Activated gamma-delta T cell (primary cell): ENCODE data around the gene TCP11L1.

Experiments
- DNase-seq: peaks from one replicate; lab custom pipeline; 2025; lab: John Stamatoyannopoulos, UW
- total RNA-seq, 2 donors: gene quantifications; one replicate each; lab custom pipeline; 2026; lab: John Stamatoyannopoulos, UW

Gene TCP11L1
- total RNA-seq = 24.7 to 25.0 reads per million in 2 donors

DNA sequence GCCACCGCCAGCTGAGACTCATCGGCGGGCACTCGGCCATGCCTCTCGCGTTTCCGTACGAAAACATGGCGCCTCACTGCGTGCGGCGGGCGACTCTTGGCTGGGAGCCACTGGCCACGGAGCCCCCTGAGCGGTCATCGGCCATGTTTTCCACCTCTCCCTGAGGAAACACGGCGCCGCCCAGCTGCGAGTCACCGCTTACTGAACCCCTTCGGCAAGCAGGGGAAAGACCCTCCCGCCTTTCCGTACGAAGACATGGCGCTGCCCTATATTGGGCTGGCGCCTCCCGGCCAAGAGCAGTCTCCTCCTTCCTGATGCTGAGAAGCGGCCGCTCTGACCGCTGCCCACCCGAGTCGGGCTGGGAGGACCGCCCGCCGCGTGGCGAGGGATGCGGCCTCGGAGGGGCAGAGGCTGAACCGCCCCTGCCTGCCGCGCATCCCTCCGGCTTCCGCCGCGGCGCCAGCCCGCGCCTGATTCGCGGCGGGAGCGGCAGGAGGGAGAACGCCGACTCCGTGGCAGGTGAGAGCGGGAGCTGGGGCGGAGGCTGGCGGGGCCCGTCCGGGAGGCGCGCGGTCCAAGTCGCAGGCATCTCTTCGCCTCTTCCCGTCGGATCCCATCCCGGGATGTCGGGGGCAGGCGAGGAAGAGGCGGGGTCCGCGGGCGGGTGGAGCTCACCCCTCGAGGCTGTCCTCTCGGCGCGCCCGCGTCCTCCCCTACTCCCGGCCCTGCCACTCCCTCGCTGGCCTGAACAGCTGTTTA is at the start of gene TCP11L1:
TSS of gene TCP11L1 (plus strand) at position 299 of the 759 bp plus-strand sequence. CDS start 4,202 bp downstream, outside the sequence.
- DNase-seq = peak; percentile 68

DNA sequence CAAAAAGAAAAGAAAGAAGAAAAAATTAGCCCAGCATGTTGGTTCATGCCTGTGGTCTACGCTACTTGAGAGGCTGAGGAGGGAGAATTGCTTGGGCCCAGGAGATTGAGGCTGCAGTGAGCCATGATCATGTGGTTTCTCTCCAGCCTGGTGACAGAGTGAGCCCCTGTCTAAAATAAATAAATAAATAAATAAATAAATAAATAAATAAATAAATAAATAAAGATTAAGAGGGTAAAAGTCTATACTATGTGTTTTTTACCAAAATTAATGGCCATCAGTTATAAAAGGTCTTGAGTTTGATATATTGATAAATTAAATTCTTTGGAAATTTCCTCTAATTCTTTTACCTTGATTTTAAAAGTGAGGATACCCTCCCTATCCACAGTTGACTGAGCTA is 48.9 kb upstream of the TCP11L1 start:
- no peak for DNase-seq

GRCh38 chr11:32991427-32991826 is 47.9 kb upstream of the TCP11L1 start:
- DNase-seq = no peak

GRCh38 chr11:32991898-32992297 is 47.5 kb upstream of the TCP11L1 start:
- DNase-seq = no peak

DNA sequence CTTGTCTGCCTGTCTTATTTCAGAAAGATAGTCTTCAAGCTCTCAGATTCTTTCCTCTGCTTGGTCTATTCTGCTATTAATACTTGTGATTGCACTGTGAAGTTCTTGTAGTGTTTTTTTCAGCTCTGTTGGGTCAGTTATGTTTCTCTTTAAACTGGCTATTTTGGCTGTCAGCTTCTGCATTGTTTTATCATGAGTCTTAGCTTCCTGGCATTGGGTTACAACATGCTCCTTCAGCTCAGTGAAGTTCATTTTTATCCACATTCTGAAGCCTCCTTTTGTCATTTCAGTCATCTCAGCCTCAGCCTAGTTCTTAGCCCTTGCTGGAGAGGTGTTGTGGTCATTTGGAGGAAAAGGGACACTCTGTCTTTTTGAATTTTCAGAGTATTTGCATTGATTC is 39.2 kb upstream of the TCP11L1 start:
- DNase-seq = no peak

GRCh38 chr11:33001281-33001680 is 38.1 kb upstream of the TCP11L1 start:
- DNase-seq = no peak

DNA sequence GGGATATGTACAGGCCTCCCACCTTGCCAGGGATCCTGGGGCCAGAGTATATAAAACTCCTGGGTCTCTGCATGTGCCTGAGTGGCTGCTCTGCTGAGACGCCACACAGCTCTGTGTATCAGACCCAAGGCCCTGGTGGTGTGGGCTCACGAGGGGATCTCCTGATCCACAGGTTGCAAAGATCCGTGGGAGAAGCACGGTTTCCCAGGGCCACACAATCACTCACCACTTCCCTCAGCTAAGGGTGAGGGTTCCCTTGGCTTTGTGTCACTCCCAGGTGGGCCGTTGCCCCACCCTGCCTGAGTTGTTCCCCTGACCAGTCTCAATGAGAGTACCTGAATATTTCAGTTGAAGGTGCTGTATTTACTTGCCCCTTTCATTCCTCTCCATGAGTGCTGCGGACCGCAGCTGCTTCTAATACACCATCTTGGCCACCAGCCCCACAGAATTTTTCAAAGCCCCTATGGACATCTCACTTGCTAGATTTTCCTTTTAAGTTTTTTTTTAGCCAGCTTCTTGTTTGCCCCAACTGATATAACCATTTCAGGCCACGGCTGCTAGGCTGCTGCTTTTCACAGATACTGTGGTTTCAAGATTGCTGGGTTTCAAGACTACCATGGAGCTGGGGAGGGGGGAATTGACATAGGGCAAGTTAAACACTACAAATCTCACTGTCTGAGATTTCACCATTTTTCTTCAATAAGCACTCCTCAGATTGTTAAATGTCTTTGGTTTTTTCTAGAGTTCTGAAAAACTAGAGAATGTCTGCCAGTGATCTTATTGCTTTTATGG is 37.4 kb upstream of the TCP11L1 start:
- DNase-seq = no peak

DNA sequence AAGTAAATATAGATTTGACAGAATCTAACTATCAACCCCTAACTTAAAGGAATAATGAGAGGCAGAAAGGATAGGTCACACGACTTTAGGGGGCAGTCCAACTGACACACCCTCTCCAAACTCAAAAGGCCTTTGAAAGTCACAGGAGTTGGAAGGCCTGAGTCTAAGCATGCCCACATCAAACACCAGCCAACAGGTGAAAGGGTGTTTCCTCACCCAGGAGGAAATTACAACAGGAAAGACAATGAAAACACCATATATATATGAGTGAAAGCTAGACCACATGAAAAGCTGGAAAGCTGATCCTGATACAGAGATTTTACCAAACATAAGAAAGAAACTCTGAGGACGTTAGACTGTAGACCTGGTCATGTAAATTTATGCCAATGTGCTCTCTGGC is 34.2 kb upstream of the TCP11L1 start:
- no peak for DNase-seq

GRCh38 chr11:33006010-33006409 is 33.4 kb upstream of the TCP11L1 start:
- no peak for DNase-seq

DNA sequence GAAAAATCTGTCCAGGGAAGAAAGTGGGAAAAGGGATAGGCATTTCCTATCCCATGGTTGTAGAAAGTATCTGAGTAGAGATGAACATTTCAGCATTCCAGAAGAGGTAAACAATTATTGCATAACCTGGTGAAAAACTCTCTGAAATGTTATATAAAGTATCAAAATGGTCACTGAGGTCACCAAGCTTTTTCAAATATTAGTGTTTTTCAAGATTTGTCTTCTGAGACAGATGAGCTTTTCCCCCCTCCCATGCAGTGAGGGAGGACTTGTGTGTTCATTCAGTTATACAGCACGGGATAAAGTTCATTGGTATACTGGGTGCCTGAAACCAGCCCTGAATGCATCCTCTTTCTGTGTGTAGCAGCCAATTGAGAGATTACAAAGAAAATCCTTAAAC is 25.6 kb upstream of the TCP11L1 start:
- no peak for DNase-seq

GRCh38 chr11:33015621-33016551 is 23.5 kb upstream of the TCP11L1 start, which contains the start of gene DEPDC7:
DEPDC7 (plus strand) TSS chr11:33015878; CDS start chr11:33015956, 78 bp downstream.
- DNase-seq = peak; percentile 49

DNA sequence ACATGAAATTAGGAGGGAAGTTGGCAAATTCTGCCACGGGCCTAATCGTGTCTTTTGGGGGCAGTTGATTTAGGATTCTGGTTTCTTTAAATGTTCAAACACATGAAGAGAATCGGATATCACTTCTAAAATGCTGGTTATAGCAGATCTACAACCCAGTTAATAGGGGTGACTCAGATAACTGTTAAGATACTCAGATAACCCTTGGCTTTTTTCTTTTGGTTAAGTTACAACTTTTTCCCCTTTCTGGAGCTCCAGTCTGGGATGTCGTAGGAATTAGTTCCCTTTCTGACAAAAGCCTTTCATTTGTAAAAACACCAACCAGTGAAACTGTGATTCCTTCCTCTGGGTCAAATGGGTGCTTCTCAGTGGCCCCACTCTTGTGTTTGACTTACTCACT is 22.7 kb upstream of the TCP11L1 start:
- DNase-seq = no peak

DNA sequence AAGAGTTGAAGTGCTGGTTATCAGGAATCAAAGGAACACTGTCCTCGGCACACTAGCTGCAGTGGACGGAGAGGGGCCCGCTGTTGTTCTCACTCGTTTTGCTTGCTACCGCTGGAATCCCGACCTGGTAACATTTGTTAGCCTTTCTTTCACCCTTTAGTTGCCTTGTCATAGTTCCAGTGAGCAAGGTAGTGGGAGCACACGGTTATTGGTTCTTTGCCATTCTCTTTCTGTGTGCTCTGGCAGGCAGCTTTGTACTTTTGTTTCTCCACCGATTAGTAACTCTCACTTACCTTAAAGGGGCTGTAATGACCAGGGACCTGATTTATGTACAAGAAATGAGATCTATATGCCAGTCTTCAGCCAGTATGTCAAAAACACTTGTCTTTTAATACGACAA is 21.9 kb upstream of the TCP11L1 start:
- DNase-seq = no peak

- no peak for DNase-seq
Measured at GRCh38 chr11:33017965-33018364, 21.4 kb upstream of the TCP11L1 start.

DNA sequence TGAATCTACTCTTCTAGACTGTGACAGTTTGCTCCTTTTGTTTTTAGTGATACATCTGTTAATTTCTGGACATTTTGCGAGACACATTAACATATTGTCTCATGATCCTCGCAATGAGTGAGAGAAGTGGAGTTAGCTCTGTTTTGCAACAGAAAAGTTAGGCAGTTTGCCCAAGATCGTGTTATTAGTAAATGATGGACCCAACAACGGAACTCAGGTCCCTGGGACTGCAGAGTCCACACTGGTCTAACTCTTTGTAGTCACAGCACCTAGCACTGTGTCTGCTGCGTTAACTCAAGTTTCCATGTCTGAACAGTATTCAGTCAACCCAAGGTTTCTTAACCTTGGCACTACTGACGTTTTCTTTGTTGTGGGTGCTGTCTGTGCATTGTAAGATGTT is 20.5 kb upstream of the TCP11L1 start:
- DNase-seq = no peak

GRCh38 chr11:33021501-33021900 is 17.9 kb upstream of the TCP11L1 start:
- no peak for DNase-seq

DNA sequence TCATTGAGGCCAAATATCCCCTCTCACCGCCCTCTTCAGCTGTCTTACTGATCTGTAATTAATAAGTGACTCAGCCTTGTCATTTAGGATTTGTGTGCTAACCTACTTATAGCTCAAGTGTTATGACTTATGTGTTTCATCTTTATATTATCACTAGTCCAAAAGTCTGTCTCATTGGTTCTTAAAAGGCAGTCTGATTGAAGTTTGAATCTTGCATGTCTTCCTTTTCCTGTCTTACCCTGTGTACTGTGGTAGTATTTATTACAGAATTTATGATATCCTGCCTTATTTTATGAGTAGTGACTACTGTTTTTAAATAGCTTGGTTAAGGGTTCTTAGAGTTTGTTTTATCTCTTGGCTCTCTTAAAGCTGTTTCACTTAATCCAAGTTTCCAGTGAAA is 17.4 kb upstream of the TCP11L1 start:
- no peak for DNase-seq

- DNase-seq = no peak
Measured at GRCh38 chr11:33025339-33025722, 14.0 kb upstream of the TCP11L1 start.

DNA sequence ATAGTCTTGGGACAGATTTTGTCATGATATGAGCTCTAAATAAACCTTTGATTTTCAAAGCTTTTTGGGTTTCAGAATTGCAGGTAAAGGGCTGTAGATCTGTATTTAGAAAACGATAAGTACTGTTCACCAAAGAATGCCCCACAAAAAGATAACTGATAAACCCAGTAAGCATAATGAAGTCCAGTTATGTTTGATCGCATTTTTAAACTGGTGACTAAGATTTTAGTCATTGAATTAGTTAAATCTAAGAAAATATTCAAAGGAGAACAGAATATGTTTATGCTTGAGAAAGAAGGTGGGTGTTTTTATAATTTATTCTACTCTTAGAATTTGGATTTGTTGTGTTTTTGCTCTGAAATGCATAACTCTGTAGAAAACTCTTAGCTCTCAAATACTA is 12.1 kb upstream of the TCP11L1 start:
- DNase-seq = no peak

- no peak for DNase-seq
Measured at GRCh38 chr11:33027846-33028536, 11.4 kb upstream of the TCP11L1 start.

DNA sequence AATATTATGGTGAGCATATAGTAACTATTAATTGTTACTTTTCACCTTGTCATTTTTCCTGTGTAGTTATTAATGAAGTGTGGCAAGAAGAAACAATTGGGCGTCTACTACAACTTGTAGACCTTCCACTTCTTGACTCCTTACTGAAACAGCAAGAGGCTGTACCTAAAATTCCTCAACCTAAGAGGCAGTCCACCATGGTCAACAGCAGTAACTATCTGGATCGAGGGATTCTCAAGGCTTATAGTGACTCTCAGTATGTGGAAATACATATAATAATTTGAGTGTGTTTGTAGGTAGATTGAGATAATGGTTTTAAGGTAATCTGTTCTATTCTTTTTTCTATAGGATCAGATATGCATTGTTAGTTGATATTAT is 10.8 kb upstream of the TCP11L1 start:
- DNase-seq = no peak
